IMR-90 (cell line): ENCODE results near the gene ASGR2. TPM values are rescaled to one million over a fixed set of nuclear protein-coding genes. Genes with fewer than 3 reads are reported as not detected.

Experiments
- ATAC-seq: fragments of 200-7000 bp; cut with Tn5 transposase; 2 replicates; pipeline ENCODE4 v1.9.1; 2020; ENCODE audit warnings: low read depth, mild to moderate bottlenecking, moderate library complexity
- BruUV-seq: library from RNA; stranded (reverse); fragments of 400-500 nt; replicated peaks from 2 replicates; lab custom pipeline; 2021; lab: Mats Ljungman, UMichigan
- CTCF ChIA-PET: fragments of 300-600 bp; formaldehyde crosslinking; extraction: SDS; loops from one replicate; lab custom pipeline; 2021; ENCODE audit warnings: antibody characterized with exemption; lab: Yijun Ruan, JAX
- POLR2A ChIA-PET: fragments of 300-600 bp; sonication (Branson Sonifier 250); formaldehyde crosslinking; loops from one replicate; lab custom pipeline; 2022; ENCODE audit warnings: antibody characterized with exemption; ENCODE audit not compliant: unreplicated experiment; lab: Charles Lee
- DNase-seq: peaks from one replicate; pipeline ENCODE4 v3.0.0; 2013
- H2AFZ ChIP-seq: replicated peaks from 2 replicates; pipeline ENCODE3; 2013; ENCODE audit warnings: low read length, mild to moderate bottlenecking; ENCODE audit not compliant: poor library complexity
- H2AK5ac ChIP-seq: 2 replicates; pipeline ENCODE4 v1.6.1; 2013; ENCODE audit warnings: low read depth, low read length, inconsistent platforms
- H2AK9ac ChIP-seq: replicated peaks from 2 replicates; pipeline ENCODE3; 2013; ENCODE audit warnings: mild to moderate bottlenecking, low read depth, low read length, moderate library complexity; ENCODE audit not compliant: poor library complexity
- H2BK120ac ChIP-seq: 2 replicates; pipeline ENCODE4 v1.6.1; 2013; ENCODE audit warnings: low read depth, low read length, inconsistent platforms
- H2BK15ac ChIP-seq: 3 replicates; pipeline ENCODE4 v1.6.1; 2013; ENCODE audit warnings: low read depth, low read length, inconsistent platforms
- H2BK20ac ChIP-seq: 2 replicates; pipeline ENCODE4 v1.6.1; 2013; ENCODE audit warnings: low read depth, mild to moderate bottlenecking, inconsistent platforms, low read length, moderate library complexity
- H2BK5ac ChIP-seq: 2 replicates; pipeline ENCODE4 v1.6.1; 2013; ENCODE audit warnings: mild to moderate bottlenecking, low read depth, low read length, inconsistent platforms; ENCODE audit not compliant: poor library complexity, severe bottlenecking
- H3K14ac ChIP-seq: replicated peaks from 2 replicates; pipeline ENCODE4 v1.6.1; 2013; ENCODE audit warnings: low read depth, low read length, inconsistent platforms
- H3K18ac ChIP-seq: 2 replicates; pipeline ENCODE4 v1.6.1; 2013; ENCODE audit warnings: low read depth, low read length, control low read depth
- H3K23ac ChIP-seq: 2 replicates; pipeline ENCODE4 v1.6.1; 2013; ENCODE audit warnings: low read depth, low read length, inconsistent platforms
- H3K27ac ChIP-seq: 2 replicates; pipeline ENCODE4 v1.5.1; 2013; ENCODE audit warnings: mild to moderate bottlenecking, control low read depth, low read length; ENCODE audit not compliant: insufficient read depth
- H3K27me3 ChIP-seq: 2 replicates; pipeline ENCODE4 v1.6.1; 2013; ENCODE audit warnings: low read length; ENCODE audit not compliant: control insufficient read depth, insufficient read depth
- H3K36me3 ChIP-seq: 2 replicates; pipeline ENCODE4 v1.6.1; 2013; ENCODE audit warnings: low read length, mixed read lengths; ENCODE audit not compliant: control insufficient read depth, insufficient read depth
- H3K4ac ChIP-seq: 2 replicates; pipeline ENCODE4 v1.6.1; 2013; ENCODE audit warnings: low read depth, low read length, inconsistent platforms
- H3K4me1 ChIP-seq: 2 replicates; pipeline ENCODE4 v1.6.1; 2013; ENCODE audit warnings: low read length, mixed read lengths; ENCODE audit not compliant: control insufficient read depth, insufficient read depth
- H3K4me2 ChIP-seq: 2 replicates; pipeline ENCODE4 v1.6.1; 2013; ENCODE audit warnings: low read depth, mild to moderate bottlenecking, control low read depth, low read length, moderate library complexity
- H3K4me3 ChIP-seq: 2 replicates; pipeline ENCODE4 v1.5.1; 2013; ENCODE audit warnings: low read depth, mild to moderate bottlenecking, control low read depth, low read length, moderate library complexity; ENCODE audit not compliant: insufficient read depth
- H3K56ac ChIP-seq: 2 replicates; pipeline ENCODE4 v1.6.1; 2013; ENCODE audit warnings: low read length, inconsistent platforms; ENCODE audit not compliant: insufficient read depth; ENCODE audit errors: extremely low read depth
- H3K79me1 ChIP-seq, 2 experiments: 2 replicates each; pipeline ENCODE4 v1.6.1; 2013; ENCODE audit warnings: low read length in 2 of 2, inconsistent platforms in 1 of 2, low read depth in 1 of 2
- H3K9ac ChIP-seq: 2 replicates; pipeline ENCODE4 v1.6.1; 2013; ENCODE audit warnings: low read depth, low read length, control low read depth
- H3K9me1 ChIP-seq: 2 replicates; pipeline ENCODE4 v1.6.1; 2013; ENCODE audit warnings: low read length, inconsistent platforms; ENCODE audit not compliant: insufficient read depth
- H3K9me3 ChIP-seq: 2 replicates; pipeline ENCODE4 v1.6.1; 2013; ENCODE audit warnings: low read length; ENCODE audit not compliant: control insufficient read depth, insufficient read depth
- H4K20me1 ChIP-seq: 2 replicates; pipeline ENCODE4 v1.6.1; 2013; ENCODE audit warnings: low read length, inconsistent platforms; ENCODE audit not compliant: insufficient read depth
- H4K5ac ChIP-seq: 2 replicates; pipeline ENCODE4 v1.6.1; 2013; ENCODE audit warnings: mild to moderate bottlenecking, low read depth, low read length, control low read depth
- H4K8ac ChIP-seq, 2 experiments: 2 replicates each; pipeline ENCODE4 v1.6.1; 2013; ENCODE audit warnings: low read depth in 2 of 2, low read length in 2 of 2, control low read depth in 1 of 2, inconsistent platforms in 1 of 2
- H4K91ac ChIP-seq: 2 replicates; pipeline ENCODE4 v1.6.1; 2013; ENCODE audit warnings: low read depth, low read length, inconsistent platforms; ENCODE audit not compliant: insufficient read depth
- BHLHE40 ChIP-seq: fragments of 150-350 bp; IDR thresholded peaks from 2 replicates; pipeline ENCODE4 v1.6.1; 2016; ENCODE audit warnings: mild to moderate bottlenecking, low read depth, low read length
- FOS ChIP-seq: fragments of 150-350 bp; IDR thresholded peaks from 2 replicates; pipeline ENCODE4 v1.6.1; 2016; ENCODE audit warnings: low read depth, low read length
- MAZ ChIP-seq: IDR thresholded peaks from 2 replicates; pipeline ENCODE4 v1.6.1; 2012; ENCODE audit warnings: low read depth, mild to moderate bottlenecking, low read length, improper control_type of control experiment, moderate library complexity, borderline replicate concordance
- MXI1 ChIP-seq: IDR thresholded peaks from 2 replicates; pipeline ENCODE4 v1.6.1; 2012; ENCODE audit warnings: low read depth, mild to moderate bottlenecking, low read length, moderate library complexity, borderline replicate concordance
- POLR2A ChIP-seq: IDR thresholded peaks from 2 replicates; pipeline ENCODE4 v1.6.1; 2012; ENCODE audit warnings: mild to moderate bottlenecking, low read depth, low read length
- SMC3 ChIP-seq: fragments of 150-350 bp; IDR thresholded peaks from 2 replicates; pipeline ENCODE4 v1.6.1; 2016; ENCODE audit warnings: low read depth, mild to moderate bottlenecking, antibody characterized with exemption, low read length, moderate library complexity
- WGBS, 2 experiments: methylation state at CpG; one replicate each; pipeline versions ENCODE4 v1.1.5 to v1.1.7; 2013; ENCODE audit warnings: missing lambda C conversion rate in 2 of 2; ENCODE audit not compliant: insufficient read length in 1 of 2; ENCODE audit errors: extremely low coverage in 2 of 2; 5-methylcytosine and 5-hydroxymethylcytosine counted together
- dilution Hi-C: fragments of 300-500 bp; cut with HindIII; formaldehyde crosslinking; loops from one replicate; pipeline ENCODE4 v1.14.3; 2018; ENCODE audit warnings: low sequenced_read_pairs; ENCODE audit not compliant: unreplicated experiment
- in situ Hi-C: fragments of 300-500 bp; cut with MboI; formaldehyde crosslinking; loops from 3 replicates; pipeline ENCODE4 v1.14.3; 2019; ENCODE audit warnings: low sequenced_read_pairs, inconsistent platforms, mixed read lengths
- intact Hi-C: fragments of 100-400 bp; cut with micrococcal nuclease; formaldehyde crosslinking; loops from 2 replicates; pipeline ENCODE4 v1.10.0; 2022
- polyA plus RNA-seq, 3 experiments: library from polyadenylated mRNA; depleted of rRNA; stranded (reverse); fragments of >200 nt; gene quantifications; 2 replicates each; pipeline ENCODE4 v1.2.3, GENCODE V29; 2012; ENCODE audit warnings: low replicate concordance in 1 of 3
- total RNA-seq: library from RNA; depleted of rRNA; stranded (reverse); fragments of >200 nt; gene quantifications from 2 replicates; pipeline ENCODE4 v1.2.3, GENCODE V29; 2012

The ASGR2 gene
- total and polyA plus RNA-seq, 2 of the 4 experiments (the other 2 are of a cell fraction), result not detected

- ChIA-PET CTCF (interaction anchor here (1.5 kb wide), 1 partner anchor 29 kb away, joined by 3 read pairs; no protein-coding TSS in a partner anchor), POLR2A (no interaction called here)
- H4K5ac ChIP-seq, result no peak overlapping the region
- no peaks in the 10 kb centered on the region for H3K9me3 ChIP-seq
- H3K23ac ChIP-seq, result no peak overlapping the region
- no peak overlapping the region for H3K9ac ChIP-seq
- H3K14ac ChIP-seq, result no peak overlapping the region
- no peak overlapping the region for H2BK15ac ChIP-seq
- dilution Hi-C loops (no loop called here), intact Hi-C loops (no loop called here), in situ Hi-C loops (no loop called here)
- H2BK20ac ChIP-seq, result no peak overlapping the region
- no peak overlapping the region for H2AFZ ChIP-seq
- H3K4me1 ChIP-seq, result no peaks in the 10 kb centered on the region
- H2AK5ac ChIP-seq, result no peak overlapping the region
- no peak overlapping the region for H3K27ac ChIP-seq
- no peak overlapping the region for H4K91ac ChIP-seq
- H3K4ac ChIP-seq, result no peak overlapping the region
- WGBS, 2 experiments, result no CpG with 5 or more reads among the region's 16 CpGs
- no peak overlapping the region for H2BK120ac ChIP-seq
- H3K4me2 ChIP-seq, result no peak overlapping the region
- no peak overlapping the region for H3K18ac ChIP-seq
- H4K8ac ChIP-seq, result no peak overlapping the region
- H3K79me1 ChIP-seq, result no peaks in the 10 kb centered on the region
- H3K27me3 ChIP-seq, result peaks cover 8% of the 10 kb centered on the region
- H3K56ac ChIP-seq, result no peak overlapping the region
- no TSS peak for BruUV-seq
- no peaks in the 10 kb centered on the region for H4K20me1 ChIP-seq
- no peaks in the 10 kb centered on the region for H3K9me1 ChIP-seq
- H2AK9ac ChIP-seq, result no peak overlapping the region
- no peak overlapping the region for H2BK5ac ChIP-seq
- ATAC-seq (no peak), DNase-seq (no peak)
- H3K4me3 ChIP-seq, result no peak overlapping the region
- no peaks in the 10 kb centered on the region for H3K36me3 ChIP-seq
- no peak for TF ChIP-seq MXI1
- no peak for TF ChIP-seq FOS
- no peak for TF ChIP-seq MAZ
- TF ChIP-seq POLR2A, result no peak
- TF ChIP-seq SMC3, result no peak
- no peak for TF ChIP-seq BHLHE40
Observed at GRCh38 chr17:7081341-7082062, 33.1 kb downstream of the ASGR2 start.
